H1 (cell line): ENCODE results near the gene NPTX1. TPM values are rescaled to one million over a fixed set of nuclear protein-coding genes. Genes with fewer than 3 reads are reported as not detected.

Experiments
- CTCF ChIA-PET: fragments of 300-600 bp; sonication (Branson Sonifier 250); formaldehyde crosslinking; loops from one replicate; lab custom pipeline; 2021; ENCODE audit not compliant: partially characterized antibody; lab: Charles Lee
- POLR2A ChIA-PET: fragments of 300-600 bp; sonication (Branson Sonifier 250); formaldehyde crosslinking; loops from one replicate; lab custom pipeline; 2021; ENCODE audit warnings: inconsistent platforms; ENCODE audit not compliant: partially characterized antibody; lab: Charles Lee
- DNase-seq, 2 experiments: peaks; one replicate each; pipeline versions ENCODE4 v3.0.0 to v3.0.0-alpha.2; 2010 to 2022; ENCODE audit warnings: low spot score in 2 of 2, low read depth in 1 of 2, mixed read lengths in 1 of 2
- FAIRE-seq: peaks from 2 replicates; lab custom pipeline; 2011; peaks lifted over from hg19 to GRCh38; lab: Jason Lieb, UNC
- H2AFZ ChIP-seq: 2 replicates; pipeline ENCODE4 v1.8.1; 2012; ENCODE audit warnings: low read length, inconsistent platforms
- H2AK5ac ChIP-seq: 2 replicates; pipeline ENCODE4 v1.6.1; 2013; ENCODE audit warnings: low read depth, low read length
- H2BK120ac ChIP-seq: replicated peaks from 2 replicates; pipeline ENCODE3; 2013; ENCODE audit warnings: low read depth, low read length, inconsistent platforms
- H2BK12ac ChIP-seq: 2 replicates; pipeline ENCODE4 v1.6.1; 2013; ENCODE audit warnings: low read depth, low read length
- H2BK15ac ChIP-seq: 2 replicates; pipeline ENCODE4 v1.6.1; 2013; ENCODE audit warnings: low read length
- H2BK20ac ChIP-seq: 2 replicates; pipeline ENCODE4 v1.6.1; 2013; ENCODE audit warnings: low read length
- H2BK5ac ChIP-seq: 2 replicates; pipeline ENCODE4 v1.6.1; 2013; ENCODE audit warnings: low read depth, low read length
- H3K14ac ChIP-seq: 2 replicates; pipeline ENCODE4 v1.6.1; 2013; ENCODE audit warnings: inconsistent platforms; ENCODE audit not compliant: insufficient read length
- H3K18ac ChIP-seq: 2 replicates; pipeline ENCODE4 v1.6.1; 2013; ENCODE audit warnings: low read length; ENCODE audit errors: extremely low read depth
- H3K23ac ChIP-seq: 2 replicates; pipeline ENCODE4 v1.6.1; 2013; ENCODE audit warnings: inconsistent platforms; ENCODE audit not compliant: insufficient read length
- H3K23me2 ChIP-seq: 2 replicates; pipeline ENCODE4 v1.6.1; 2013; ENCODE audit warnings: low read depth, low read length
- H3K27ac ChIP-seq: 2 replicates; pipeline ENCODE4 v1.6.1; 2011; ENCODE audit warnings: low read depth, low read length, inconsistent platforms
- H3K27me3 ChIP-seq, 4 experiments: replicated peaks in 1 of 4; 1 replicate in 1 of 4; 2 replicates in 3 of 4; pipeline versions ENCODE4 v1.6.1 to v1.8.1; 2011 to 2013; ENCODE audit warnings: low read length in 3 of 4, mild to moderate bottlenecking in 3 of 4, inconsistent platforms in 2 of 4, mixed read lengths in 2 of 4, moderate library complexity in 1 of 4; ENCODE audit not compliant: control insufficient read depth in 3 of 4, insufficient read depth in 3 of 4; ENCODE audit errors: extremely low read depth in 1 of 4
- H3K36me3 ChIP-seq, 4 experiments: 2 replicates each; pipeline versions ENCODE4 v1.6.1 to v1.8.1; 2011 to 2013; ENCODE audit warnings: mild to moderate bottlenecking in 4 of 4, low read length in 3 of 4, moderate library complexity in 2 of 4, control low read depth in 1 of 4, inconsistent platforms in 1 of 4; ENCODE audit not compliant: insufficient read depth in 4 of 4, control insufficient read depth in 2 of 4
- H3K4ac ChIP-seq: replicated peaks from 2 replicates; pipeline ENCODE3; 2013; ENCODE audit warnings: low read length, low read depth, mixed read lengths, inconsistent platforms; ENCODE audit not compliant: insufficient read length
- H3K4me1 ChIP-seq, 4 experiments: replicated peaks in 1 of 4; 1 replicate in 1 of 4; 2 replicates in 3 of 4; pipeline versions ENCODE4 v1.6.1 to v1.8.1; 2011 to 2013; ENCODE audit warnings: low read length in 3 of 4, inconsistent platforms in 2 of 4, mixed read lengths in 1 of 4; ENCODE audit not compliant: insufficient read depth in 4 of 4, control insufficient read depth in 3 of 4
- H3K4me2 ChIP-seq, 2 experiments: 2 replicates each; pipeline versions ENCODE4 v1.6.1 to v1.8.1; 2011 to 2013; ENCODE audit warnings: low read depth in 2 of 2, low read length in 2 of 2, control low read depth in 1 of 2, inconsistent platforms in 1 of 2, mild to moderate bottlenecking in 1 of 2; ENCODE audit not compliant: insufficient read depth in 1 of 2
- H3K4me3 ChIP-seq, 4 experiments: fragments of 200-600, 300-600 bp in 1 of 4; sonication (generic), shearing (Covaris generic), sonication (Bioruptor Twin) in 1 of 4; 2 replicates each; pipeline versions ENCODE4 v1.5.1 to v1.8.1; 2011 to 2016; ENCODE audit warnings: low read length in 4 of 4, low read depth in 3 of 4, control low read depth in 2 of 4, inconsistent platforms in 2 of 4, mild to moderate bottlenecking in 2 of 4, mixed read lengths in 1 of 4, moderate library complexity in 1 of 4; ENCODE audit not compliant: insufficient read depth in 2 of 4; ENCODE audit errors: extremely low read depth in 1 of 4
- H3K56ac ChIP-seq: replicated peaks from 2 replicates; pipeline ENCODE3; 2013; ENCODE audit warnings: low read depth, mild to moderate bottlenecking, mixed read lengths, low read length, inconsistent platforms; ENCODE audit not compliant: insufficient read length
- H3K79me1 ChIP-seq: 2 replicates; pipeline ENCODE4 v1.6.1; 2013; ENCODE audit warnings: low read depth, low read length, control low read depth
- H3K79me2 ChIP-seq, 2 experiments: 2 replicates each; pipeline versions ENCODE4 v1.6.1 to v1.8.1; 2012 to 2013; ENCODE audit warnings: low read length in 2 of 2, mild to moderate bottlenecking in 2 of 2, inconsistent platforms in 1 of 2; ENCODE audit not compliant: insufficient read depth in 2 of 2, control insufficient read depth in 1 of 2
- H3K9ac ChIP-seq, 4 experiments: replicated peaks in 1 of 4; 1 replicate in 1 of 4; 2 replicates in 3 of 4; pipeline versions ENCODE4 v1.6.1 to v1.8.1; 2011 to 2013; ENCODE audit warnings: low read depth in 3 of 4, low read length in 3 of 4, control low read depth in 2 of 4, mild to moderate bottlenecking in 2 of 4, moderate library complexity in 2 of 4, inconsistent platforms in 1 of 4; ENCODE audit errors: extremely low read depth in 1 of 4
- H3K9me3 ChIP-seq, 2 experiments: 2 replicates each; pipeline versions ENCODE4 v1.6.1 to v1.8.1; 2012 to 2013; ENCODE audit warnings: mild to moderate bottlenecking in 2 of 2, moderate library complexity in 2 of 2, control low read depth in 1 of 2, inconsistent platforms in 1 of 2, low read depth in 1 of 2, low read length in 1 of 2, mixed read lengths in 1 of 2; ENCODE audit not compliant: insufficient read depth in 2 of 2
- H4K20me1 ChIP-seq, 2 experiments: replicated peaks in 1 of 2; 2 replicates each; pipeline versions ENCODE3 to v1.8.1; 2011 to 2013; ENCODE audit warnings: inconsistent platforms in 2 of 2, low read length in 2 of 2, mild to moderate bottlenecking in 1 of 2; ENCODE audit not compliant: insufficient read depth in 2 of 2, control insufficient read depth in 1 of 2
- H4K5ac ChIP-seq: 2 replicates; pipeline ENCODE4 v1.6.1; 2013; ENCODE audit warnings: low read length, low read depth, mixed read lengths, inconsistent platforms; ENCODE audit not compliant: insufficient read length
- H4K8ac ChIP-seq: 2 replicates; pipeline ENCODE4 v1.8.0; 2013; ENCODE audit warnings: mild to moderate bottlenecking, moderate library complexity, low read length, inconsistent platforms; ENCODE audit not compliant: insufficient read depth; ENCODE audit errors: extremely low read depth
- H4K91ac ChIP-seq: replicated peaks from 2 replicates; pipeline ENCODE3; 2013; ENCODE audit warnings: low read length, mixed read lengths, inconsistent platforms; ENCODE audit not compliant: insufficient read length
- CBX8 ChIP-seq: fragments of 300-800, 300-1000 bp; sonication (generic); IDR thresholded peaks from 2 replicates; pipeline ENCODE4 v1.7.1; 2016; ENCODE audit warnings: low read depth, low read length, borderline replicate concordance
- CHD1 ChIP-seq: IDR thresholded peaks from 2 replicates; pipeline ENCODE4 v1.6.1; 2012; ENCODE audit warnings: low read depth, low read length, improper control_type of control experiment
- GTF2F1 ChIP-seq: IDR thresholded peaks from 2 replicates; pipeline ENCODE4 v1.6.1; 2012; ENCODE audit warnings: low read depth, low read length, improper control_type of control experiment, borderline replicate concordance
- HDAC2 ChIP-seq, 2 experiments: fragments of 300-600 bp in 1 of 2; sonication (generic) in 1 of 2; IDR thresholded peaks; 2 replicates each; pipeline ENCODE4 v1.6.1; 2011 to 2012; ENCODE audit warnings: low read depth in 2 of 2, low read length in 2 of 2, mild to moderate bottlenecking in 2 of 2, moderate library complexity in 2 of 2, borderline replicate concordance in 1 of 2, inconsistent platforms in 1 of 2
- JUN ChIP-seq: IDR thresholded peaks from 2 replicates; pipeline ENCODE4 v1.6.1; 2011; ENCODE audit warnings: low read depth, mild to moderate bottlenecking, improper control_type of control experiment, low read length
- KDM1A ChIP-seq: fragments of 200-600, 300-600 bp; sonication (generic); IDR thresholded peaks from 2 replicates; pipeline ENCODE4 v1.7.1; 2016; ENCODE audit warnings: mild to moderate bottlenecking, low read length, borderline replicate concordance
- SAP30 ChIP-seq: fragments of 300-600 bp; sonication (generic); IDR thresholded peaks from 2 replicates; pipeline ENCODE4 v1.7.1; 2012; ENCODE audit warnings: low read length, moderate library complexity, mild to moderate bottlenecking, inconsistent platforms; ENCODE audit not compliant: insufficient read depth, insufficient replicate concordance
- SP1 ChIP-seq: IDR thresholded peaks from 2 replicates; pipeline ENCODE4 v1.6.1; 2011; ENCODE audit warnings: low read depth, low read length
- USF2 ChIP-seq: IDR thresholded peaks from 2 replicates; pipeline ENCODE4 v1.6.1; 2011; ENCODE audit warnings: low read length, improper control_type of control experiment
- ZNF274 ChIP-seq: IDR thresholded peaks from 2 replicates; pipeline ENCODE4 v1.7.0; 2012; ENCODE audit warnings: low read length, borderline replicate concordance; ENCODE audit errors: extremely low read depth
- WGBS, 2 experiments: shearing (Covaris generic) in 1 of 2; methylation state at CpG; one replicate each; pipeline versions ENCODE4 v1.1.6 to v1.1.7; 2013 to 2015; ENCODE audit warnings: low lambda C conversion rate in 2 of 2, mixed read lengths in 2 of 2, inconsistent platforms in 1 of 2, low coverage in 1 of 2, missing lambda C conversion rate in 1 of 2; ENCODE audit not compliant: insufficient replicate concordance in 2 of 2, insufficient coverage in 1 of 2, insufficient read length in 1 of 2; ENCODE audit errors: extremely low coverage in 1 of 2, missing lambda C conversion rate in 1 of 2; 5-methylcytosine and 5-hydroxymethylcytosine counted together
- polyA plus RNA-seq, 7 experiments: library from polyadenylated mRNA; depleted of rRNA in 3 of 7; stranded (reverse) in 5 of 7; unstranded in 2 of 7; fragments of >200 nt in 5 of 7; fragments of 200-250 nt in 2 of 7; gene quantifications; 1 replicate in 5 of 7; 2 replicates in 1 of 7; 4 replicates in 1 of 7; pipeline versions ENCODE4 v1.2.1 to v1.2.3, GENCODE V29; 2011 to 2013; ENCODE audit warnings: missing spikeins in 2 of 7, mixed read lengths in 2 of 7
- total RNA-seq: library from RNA; stranded (reverse); fragmentation: NEBNext Ultra II Directional; extraction: Animal tissue kit (Norgen Biotek cat#: 25700); gene quantifications from 2 replicates; pipeline ENCODE4 v1.2.1, GENCODE V29; 2021

Gene NPTX1
- total and polyA plus RNA-seq, 2 of the 8 experiments (the other 6 are each of a cell fraction or from before 2014, with no cell fraction given) = 12.0 to 17.9 TPM

GRCh38 chr17:80513201-80513600 is 36.8 kb upstream of the NPTX1 start:
- no peak overlapping the region for H3K4me3 ChIP-seq
- no peak overlapping the region for H3K27ac ChIP-seq
- no peak overlapping the region for H4K91ac ChIP-seq
- H3K4me1 ChIP-seq = peaks cover 0 to 2% (median 1%) of the 10 kb centered on the region in 4 experiments; a peak in 3 of 7 replicates
- H3K18ac ChIP-seq = no peak overlapping the region
- ChIA-PET CTCF (interaction anchor here (1.0 to 2.6 kb wide), 5 partner anchors 15 to 457 kb away, joined by 3 to 9 read pairs (median 5); no protein-coding TSS in a partner anchor), POLR2A (no interaction called here)
- no peak for TF ChIP-seq SAP30
- no peak for TF ChIP-seq HDAC2 (IDR thresholded peaks at IDR 0.05; ENCODE audit: borderline replicate concordance in 1 of 2, low read depth in 2 of 2, low read length in 2 of 2)
- TF ChIP-seq JUN = no peak
- TF ChIP-seq CHD1 = no peak
- no peak for TF ChIP-seq KDM1A
- no peak for TF ChIP-seq USF2
- TF ChIP-seq SP1 = no peak
- no peak for TF ChIP-seq ZNF274
- no peak for TF ChIP-seq GTF2F1
- TF ChIP-seq CBX8 = no peak
- H3K4me2 ChIP-seq = no peak overlapping the region
- H4K8ac ChIP-seq = no peak overlapping the region
- H3K23ac ChIP-seq = no peak overlapping the region
- no peak overlapping the region for H2BK12ac ChIP-seq
- no peaks in the 10 kb centered on the region for H3K36me3 ChIP-seq
- no peaks in the 10 kb centered on the region for H3K79me2 ChIP-seq
- no peak overlapping the region for H2BK5ac ChIP-seq
- no peak overlapping the region for H2BK15ac ChIP-seq
- H4K20me1 ChIP-seq = peaks cover 0 to 9% of the 10 kb centered on the region in 2 experiments
- 97% methylated on average over 16 of the region's 16 CpGs; no CpG with 5 or more reads in 1 of the 2 experiments for WGBS, 2 experiments
- no peak overlapping the region for H3K9ac ChIP-seq
- H2BK20ac ChIP-seq = no peak overlapping the region
- H3K4ac ChIP-seq = no peak overlapping the region
- no peak overlapping the region for H3K56ac ChIP-seq
- no peak overlapping the region for H3K14ac ChIP-seq
- H4K5ac ChIP-seq = no peak overlapping the region
- H3K9me3 ChIP-seq = no peaks in the 10 kb centered on the region
- H3K79me1 ChIP-seq = no peaks in the 10 kb centered on the region
- H3K27me3 ChIP-seq = peaks cover 0 to 8% (median 3%) of the 10 kb centered on the region in 4 experiments; a peak in 4 of 7 replicates
- DNase-seq (no peak), FAIRE-seq (no peak)
- H3K23me2 ChIP-seq = peaks cover 11% of the 10 kb centered on the region; the same call in 1 of the 2 replicates
- H2AFZ ChIP-seq = no peak overlapping the region
- H2AK5ac ChIP-seq = no peak overlapping the region
- no peak overlapping the region for H2BK120ac ChIP-seq
